Lower leg skin (tissue), 3 donors: ENCODE data around the gene PRMT7.

Experiments
- POLR2A ChIP-seq, 2 donors: fragments of 450-650 bp; IDR thresholded peaks; one replicate each; pipeline ENCODE4 v1.6.1; 2016 to 2017; ENCODE audit warnings: antibody characterized with exemption in 2 of 2, mild to moderate bottlenecking in 1 of 2, moderate library complexity in 1 of 2
- TF ChIP-seq, protein P1 (sequence below), 3 donors: fragments of 450-650 bp; IDR thresholded peaks; one replicate each; pipeline ENCODE4 v1.5.1; 2016; ENCODE audit warnings: antibody characterized with exemption in 3 of 3, mild to moderate bottlenecking in 3 of 3, moderate library complexity in 2 of 3

DNA sequence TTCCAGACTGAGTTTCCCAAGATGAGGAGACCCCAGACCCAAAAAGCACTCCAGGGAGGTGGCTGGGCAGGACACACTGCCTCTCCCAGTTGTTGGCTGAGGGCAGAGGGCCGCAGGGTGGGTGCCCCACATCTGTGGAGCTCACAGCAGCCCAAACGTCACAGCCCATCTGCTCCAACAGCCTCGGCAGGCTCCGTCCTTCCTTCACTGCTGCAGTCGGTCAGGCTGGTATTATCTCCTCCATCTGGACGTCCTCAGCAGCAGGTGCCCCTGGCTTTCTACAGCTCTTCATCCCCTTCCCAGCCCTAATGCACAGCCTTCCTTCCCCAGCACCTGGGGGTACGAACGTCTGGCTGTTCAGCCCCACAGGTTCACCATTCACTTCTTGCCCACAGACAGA is 55.2 kb downstream of the PRMT7 start:
- TF ChIP-seq, protein P1, sequence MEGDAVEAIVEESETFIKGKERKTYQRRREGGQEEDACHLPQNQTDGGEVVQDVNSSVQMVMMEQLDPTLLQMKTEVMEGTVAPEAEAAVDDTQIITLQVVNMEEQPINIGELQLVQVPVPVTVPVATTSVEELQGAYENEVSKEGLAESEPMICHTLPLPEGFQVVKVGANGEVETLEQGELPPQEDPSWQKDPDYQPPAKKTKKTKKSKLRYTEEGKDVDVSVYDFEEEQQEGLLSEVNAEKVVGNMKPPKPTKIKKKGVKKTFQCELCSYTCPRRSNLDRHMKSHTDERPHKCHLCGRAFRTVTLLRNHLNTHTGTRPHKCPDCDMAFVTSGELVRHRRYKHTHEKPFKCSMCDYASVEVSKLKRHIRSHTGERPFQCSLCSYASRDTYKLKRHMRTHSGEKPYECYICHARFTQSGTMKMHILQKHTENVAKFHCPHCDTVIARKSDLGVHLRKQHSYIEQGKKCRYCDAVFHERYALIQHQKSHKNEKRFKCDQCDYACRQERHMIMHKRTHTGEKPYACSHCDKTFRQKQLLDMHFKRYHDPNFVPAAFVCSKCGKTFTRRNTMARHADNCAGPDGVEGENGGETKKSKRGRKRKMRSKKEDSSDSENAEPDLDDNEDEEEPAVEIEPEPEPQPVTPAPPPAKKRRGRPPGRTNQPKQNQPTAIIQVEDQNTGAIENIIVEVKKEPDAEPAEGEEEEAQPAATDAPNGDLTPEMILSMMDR (IDR thresholded peaks at IDR 0.05) = no peak
- no peak for TF ChIP-seq POLR2A (IDR thresholded peaks at IDR 0.05)
